Activated CD8-positive, alpha-beta memory T cell treated with anti-CD3 and anti-CD28 coated beads, Interleukin-2, amount 50 U/mL, for 4 hours (primary cell): ENCODE results near the gene ZNF469.

Experiments used
- DNase-seq: peaks from one replicate; pipeline ENCODE4 v3.0.0-alpha.2; 2020

Gene ZNF469, protein sequence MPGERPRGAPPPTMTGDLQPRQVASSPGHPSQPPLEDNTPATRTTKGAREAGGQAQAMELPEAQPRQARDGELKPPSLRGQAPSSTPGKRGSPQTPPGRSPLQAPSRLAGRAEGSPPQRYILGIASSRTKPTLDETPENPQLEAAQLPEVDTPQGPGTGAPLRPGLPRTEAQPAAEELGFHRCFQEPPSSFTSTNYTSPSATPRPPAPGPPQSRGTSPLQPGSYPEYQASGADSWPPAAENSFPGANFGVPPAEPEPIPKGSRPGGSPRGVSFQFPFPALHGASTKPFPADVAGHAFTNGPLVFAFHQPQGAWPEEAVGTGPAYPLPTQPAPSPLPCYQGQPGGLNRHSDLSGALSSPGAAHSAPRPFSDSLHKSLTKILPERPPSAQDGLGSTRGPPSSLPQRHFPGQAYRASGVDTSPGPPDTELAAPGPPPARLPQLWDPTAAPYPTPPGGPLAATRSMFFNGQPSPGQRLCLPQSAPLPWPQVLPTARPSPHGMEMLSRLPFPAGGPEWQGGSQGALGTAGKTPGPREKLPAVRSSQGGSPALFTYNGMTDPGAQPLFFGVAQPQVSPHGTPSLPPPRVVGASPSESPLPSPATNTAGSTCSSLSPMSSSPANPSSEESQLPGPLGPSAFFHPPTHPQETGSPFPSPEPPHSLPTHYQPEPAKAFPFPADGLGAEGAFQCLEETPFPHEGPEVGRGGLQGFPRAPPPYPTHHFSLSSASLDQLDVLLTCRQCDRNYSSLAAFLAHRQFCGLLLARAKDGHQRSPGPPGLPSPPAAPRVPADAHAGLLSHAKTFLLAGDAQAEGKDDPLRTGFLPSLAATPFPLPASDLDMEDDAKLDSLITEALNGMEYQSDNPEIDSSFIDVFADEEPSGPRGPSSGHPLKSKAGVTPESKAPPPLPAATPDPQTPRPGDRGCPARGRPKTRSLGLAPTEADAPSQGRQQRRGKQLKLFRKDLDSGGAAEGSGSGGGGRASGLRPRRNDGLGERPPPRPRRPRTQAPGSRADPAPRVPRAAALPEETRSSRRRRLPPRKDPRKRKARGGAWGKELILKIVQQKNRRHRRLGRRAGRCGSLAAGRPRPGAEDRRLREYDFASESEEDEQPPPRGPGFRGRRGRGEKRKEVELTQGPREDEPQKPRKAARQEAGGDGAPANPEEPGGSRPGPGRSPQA (N-terminal part only)

DNA sequence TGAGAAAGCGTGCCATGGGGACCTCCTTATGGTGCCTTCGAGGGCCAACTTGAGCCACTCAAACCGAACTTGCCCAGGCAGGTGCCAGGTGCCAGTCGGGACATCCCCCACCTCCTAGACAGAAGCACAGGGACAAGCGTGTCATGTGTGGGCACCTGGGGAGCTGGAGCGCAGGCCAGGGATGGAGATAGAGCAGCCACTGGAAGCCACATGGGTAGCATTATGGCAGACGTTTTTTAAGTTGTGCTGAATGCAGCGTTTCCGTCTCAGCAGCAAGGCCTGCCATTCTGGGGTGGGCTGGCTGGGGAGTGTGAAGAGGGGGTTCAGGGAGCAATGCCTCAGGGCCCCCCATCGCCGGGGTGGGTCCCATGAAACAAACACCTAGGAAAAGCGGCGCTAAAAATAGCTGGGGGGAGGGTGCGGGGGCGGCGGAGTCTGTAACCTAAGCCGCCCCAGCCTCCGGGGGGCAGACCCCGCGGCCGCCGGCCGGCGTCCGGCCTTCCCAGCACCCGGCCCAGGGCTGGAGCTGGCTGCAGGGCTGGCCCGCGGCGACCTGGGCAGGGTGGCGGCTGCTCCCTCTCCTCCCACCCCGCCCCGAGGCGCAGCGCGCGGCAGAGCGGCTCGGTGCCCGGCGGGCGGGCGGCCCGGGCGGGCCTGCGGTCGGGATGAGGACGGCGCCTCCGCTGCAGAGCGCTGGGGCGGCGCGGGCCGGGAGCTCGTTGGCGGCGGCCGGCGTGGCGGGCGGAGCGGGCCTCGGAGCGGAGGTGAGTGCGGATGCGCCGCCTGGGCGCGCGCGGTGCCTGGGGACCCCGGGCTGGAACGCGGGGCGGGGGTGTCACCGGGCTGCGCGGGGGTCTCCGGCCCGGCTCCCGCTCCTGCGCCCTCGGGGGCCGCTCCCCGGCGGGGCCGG lies at the start of gene ZNF469:
Gene ZNF469, plus strand, starts transcription at position 469 of the 910 bp plus-strand sequence. CDS start 44,512 bp downstream, outside the sequence.
- DNase-seq = no peak

DNA sequence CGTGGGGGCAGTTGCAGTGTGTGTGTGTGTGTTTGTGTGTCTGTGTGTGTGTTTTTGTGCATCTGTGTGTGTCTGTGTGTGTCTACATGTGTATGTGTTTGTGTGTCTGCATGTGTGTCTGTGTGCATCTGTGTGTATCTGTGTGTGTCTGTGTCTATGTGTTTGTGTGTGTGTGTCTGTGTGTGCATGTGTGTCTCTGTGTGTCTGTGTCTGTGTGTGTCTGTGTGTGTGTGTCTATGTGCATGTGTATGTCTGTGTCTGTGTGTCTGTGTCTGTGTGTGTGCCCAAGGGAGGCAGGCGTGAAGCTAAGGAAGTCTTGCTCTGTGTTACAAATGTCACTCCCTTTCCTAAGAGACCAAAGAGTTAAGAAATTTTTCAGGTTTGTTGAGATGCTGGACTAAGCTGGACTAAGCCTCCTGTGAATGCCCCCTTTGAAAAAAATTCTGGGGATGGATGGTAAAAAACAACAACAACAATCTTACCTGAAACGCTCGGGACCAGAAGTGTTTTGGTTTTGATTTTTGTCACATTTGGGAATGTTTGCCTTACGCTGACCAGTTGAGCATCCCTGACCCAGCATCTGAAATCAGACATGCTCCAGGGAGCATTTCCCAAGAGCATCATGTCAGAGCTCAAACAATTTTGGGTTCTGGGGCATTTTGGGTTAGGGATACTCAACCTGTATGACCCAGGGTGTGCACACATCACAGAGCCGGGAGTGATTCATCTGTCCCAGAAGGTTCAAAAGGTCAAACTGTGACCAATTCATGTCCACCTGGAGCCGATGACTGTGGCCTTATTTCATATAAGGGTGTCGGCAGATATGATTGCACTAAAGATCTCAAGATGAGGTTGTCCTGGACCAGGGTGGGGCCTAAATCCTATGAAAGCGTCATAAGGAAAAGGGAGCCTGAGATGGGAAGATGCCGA lies 48.6 kb upstream of the ZNF469 start:
- DNase-seq = no peak

DNA sequence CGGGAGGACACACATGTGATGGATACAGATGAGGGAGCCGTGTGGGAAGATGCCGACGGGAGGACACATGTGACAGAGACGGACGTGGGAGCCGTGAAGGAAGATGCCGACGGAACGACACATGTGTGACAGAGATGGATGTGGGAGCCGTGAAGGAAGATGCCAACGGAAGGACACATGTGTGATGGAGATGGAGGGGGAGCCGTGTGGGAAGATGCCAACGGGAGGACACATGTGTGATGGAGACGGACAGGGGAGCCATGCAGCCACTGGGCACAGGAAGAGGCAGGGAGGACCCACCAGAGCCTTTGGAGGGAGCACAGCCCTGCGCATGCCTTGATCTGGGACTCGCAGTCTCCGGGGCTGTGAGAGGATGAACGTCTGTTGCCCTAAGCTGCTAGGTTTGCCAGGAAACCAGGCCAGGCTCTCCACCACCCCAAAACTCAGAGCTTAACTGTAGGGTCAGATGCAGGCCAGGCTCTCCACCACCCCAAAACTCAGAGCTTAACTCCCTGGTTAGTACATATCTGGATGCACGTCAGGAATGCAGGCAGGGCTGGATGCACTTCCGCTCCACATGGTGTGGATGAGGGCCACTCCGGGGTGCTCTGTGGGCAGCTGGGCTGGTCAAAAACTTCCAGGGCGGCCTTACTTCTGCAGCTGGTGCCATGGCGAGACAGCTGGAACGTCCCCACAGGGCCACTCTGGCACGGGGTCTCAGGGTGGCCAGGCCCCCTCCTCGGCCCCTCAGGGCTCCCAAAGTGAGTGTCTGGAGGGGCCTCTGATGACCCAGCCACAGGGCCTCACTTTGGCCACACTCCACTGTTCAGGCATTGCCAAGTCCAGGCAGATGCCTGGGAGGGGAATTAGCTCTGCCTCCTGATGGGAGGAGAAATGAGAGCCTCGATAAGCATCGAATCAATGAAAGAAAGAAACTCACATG lies 47.7 kb upstream of the ZNF469 start:
- DNase-seq = no peak

DNA sequence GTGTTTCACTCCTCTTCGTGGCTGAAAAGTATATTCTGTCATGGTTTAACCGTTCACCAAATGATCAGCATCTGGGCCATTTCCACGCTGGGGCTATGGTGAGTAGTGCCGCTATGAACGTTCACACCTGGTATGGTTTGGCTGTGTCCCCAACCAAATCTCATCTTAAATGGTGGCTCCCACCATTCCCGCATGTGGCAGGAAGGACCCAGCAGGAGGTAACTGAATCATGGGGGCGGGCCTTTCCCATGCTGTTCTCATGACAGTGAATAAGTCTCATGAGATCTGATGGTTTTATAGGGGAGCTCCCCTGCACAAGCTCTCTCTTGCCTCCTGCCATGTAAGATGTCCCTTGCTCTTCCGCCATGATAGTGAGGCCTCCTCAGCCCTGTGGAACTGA lies 45.7 kb upstream of the ZNF469 start:
- DNase-seq = no peak

DNA sequence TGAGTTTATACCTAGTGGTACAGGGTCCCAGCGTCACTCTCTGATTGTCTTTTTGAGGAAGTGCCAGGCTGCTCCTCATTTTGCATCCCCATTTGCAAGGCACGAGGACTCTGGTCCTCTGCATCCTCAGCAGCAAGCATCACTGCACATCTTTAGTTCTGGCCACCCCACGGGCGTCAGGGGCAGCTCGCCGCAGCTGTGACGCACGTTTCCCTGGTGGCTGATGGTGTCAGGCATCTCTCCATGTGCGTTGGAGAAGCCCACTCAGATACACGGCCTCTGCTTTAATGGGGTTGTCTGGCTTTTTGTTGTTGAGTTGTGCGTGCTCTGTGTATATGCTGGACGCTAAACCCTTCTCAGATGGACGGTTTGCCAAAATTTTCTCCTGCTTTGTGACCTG lies 45.2 kb upstream of the ZNF469 start:
- no peak for DNase-seq

DNA sequence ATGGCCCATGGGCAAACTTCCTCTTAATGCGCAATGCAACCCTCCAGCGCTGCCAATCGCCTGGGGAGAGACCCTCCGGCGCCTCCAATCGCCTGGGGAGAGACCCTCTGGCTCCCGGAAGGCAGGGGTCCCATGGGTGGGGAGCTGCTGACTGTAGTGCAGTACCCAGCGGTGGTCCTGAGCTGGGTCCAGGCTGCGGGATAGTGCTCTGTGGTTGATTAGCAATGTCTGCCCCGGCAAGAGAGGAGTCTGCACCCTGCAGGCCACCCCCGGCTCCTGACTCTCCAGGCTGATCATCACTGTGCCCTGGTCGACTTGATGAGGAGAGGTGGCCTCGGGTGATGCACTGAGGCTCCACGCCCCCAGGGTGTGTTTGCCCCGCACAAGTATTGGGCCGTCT lies 44.6 kb upstream of the ZNF469 start:
- DNase-seq = no peak

DNA sequence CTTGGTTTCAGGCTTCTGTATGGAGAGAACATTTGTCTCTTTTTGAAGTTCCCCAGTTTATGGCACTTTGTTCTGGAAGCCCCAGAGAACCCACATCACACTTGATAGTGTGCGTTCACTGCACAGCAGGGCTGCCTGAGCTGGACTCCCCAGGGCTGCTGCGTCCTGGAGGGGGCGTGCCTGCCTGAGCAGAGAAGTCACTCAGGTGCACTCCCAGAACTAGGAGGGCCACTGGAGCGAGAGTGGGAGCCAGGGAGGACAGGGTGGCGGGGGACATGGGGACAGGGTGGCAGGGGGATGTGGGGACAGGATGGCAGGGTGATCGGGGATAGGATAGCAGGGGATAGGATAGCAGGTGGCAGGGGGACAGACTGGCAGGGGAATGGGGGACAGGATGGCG lies 43.9 kb upstream of the ZNF469 start:
- no peak for DNase-seq

DNA sequence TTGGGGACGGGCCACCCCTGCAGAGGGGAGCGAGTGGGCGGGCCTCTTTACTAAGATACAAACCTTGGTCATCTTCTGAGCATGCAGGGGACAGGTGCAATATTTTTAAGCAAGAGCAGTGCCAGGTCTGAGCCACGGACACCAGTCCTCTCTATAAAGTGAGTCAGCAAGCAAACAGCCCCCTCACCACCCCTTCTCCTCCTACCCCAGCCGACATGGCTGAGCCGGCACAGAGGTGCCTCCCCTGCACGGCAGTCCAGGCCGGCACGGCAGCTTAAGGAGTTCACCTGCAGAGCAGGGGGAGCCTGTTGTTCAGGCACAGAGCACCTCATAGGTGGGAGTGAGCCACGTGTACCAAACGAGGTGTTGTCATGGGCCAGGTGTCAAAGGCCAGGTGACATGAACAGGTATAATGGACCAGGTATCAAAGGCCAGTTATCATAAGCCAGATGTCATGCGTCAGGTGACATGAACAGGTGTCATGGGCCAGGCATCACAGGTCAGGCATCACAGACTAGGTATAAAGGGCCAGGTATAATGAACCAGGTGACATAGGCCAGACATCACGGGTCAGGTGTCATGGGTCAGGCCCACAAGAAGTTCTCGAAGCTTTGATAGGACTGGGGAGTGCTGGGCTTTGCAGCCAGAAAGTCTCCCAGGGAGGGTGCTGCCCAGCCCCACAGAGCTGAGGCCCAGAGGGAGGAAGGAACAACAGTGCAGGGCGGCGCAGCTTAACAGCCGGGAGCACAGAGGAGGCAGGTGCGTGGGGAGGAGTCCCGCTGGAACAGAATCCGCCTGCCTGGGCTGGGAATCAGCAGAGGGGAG lies 42.6 kb upstream of the ZNF469 start:
- no peak for DNase-seq

DNA sequence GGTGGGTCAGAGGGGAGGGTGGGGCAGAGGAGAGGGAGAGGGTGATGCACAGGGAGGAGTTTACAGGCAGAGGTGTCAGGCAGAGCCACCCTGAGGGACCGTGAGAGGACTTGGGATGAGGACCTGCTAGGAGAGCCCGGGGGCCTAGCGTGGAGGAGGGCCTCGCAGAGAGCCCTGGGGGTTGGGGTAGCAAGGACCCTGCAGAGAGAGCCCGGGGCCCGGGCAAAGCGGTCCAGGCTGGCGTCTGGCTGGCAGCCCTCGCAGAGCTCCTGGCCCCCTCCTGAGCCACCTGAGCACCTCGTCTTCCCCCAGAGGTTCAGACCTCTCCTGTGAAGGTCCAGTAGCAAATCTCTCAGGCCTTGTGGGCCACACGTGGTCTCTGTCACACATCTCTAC lies 42.0 kb upstream of the ZNF469 start:
- DNase-seq = no peak

DNA sequence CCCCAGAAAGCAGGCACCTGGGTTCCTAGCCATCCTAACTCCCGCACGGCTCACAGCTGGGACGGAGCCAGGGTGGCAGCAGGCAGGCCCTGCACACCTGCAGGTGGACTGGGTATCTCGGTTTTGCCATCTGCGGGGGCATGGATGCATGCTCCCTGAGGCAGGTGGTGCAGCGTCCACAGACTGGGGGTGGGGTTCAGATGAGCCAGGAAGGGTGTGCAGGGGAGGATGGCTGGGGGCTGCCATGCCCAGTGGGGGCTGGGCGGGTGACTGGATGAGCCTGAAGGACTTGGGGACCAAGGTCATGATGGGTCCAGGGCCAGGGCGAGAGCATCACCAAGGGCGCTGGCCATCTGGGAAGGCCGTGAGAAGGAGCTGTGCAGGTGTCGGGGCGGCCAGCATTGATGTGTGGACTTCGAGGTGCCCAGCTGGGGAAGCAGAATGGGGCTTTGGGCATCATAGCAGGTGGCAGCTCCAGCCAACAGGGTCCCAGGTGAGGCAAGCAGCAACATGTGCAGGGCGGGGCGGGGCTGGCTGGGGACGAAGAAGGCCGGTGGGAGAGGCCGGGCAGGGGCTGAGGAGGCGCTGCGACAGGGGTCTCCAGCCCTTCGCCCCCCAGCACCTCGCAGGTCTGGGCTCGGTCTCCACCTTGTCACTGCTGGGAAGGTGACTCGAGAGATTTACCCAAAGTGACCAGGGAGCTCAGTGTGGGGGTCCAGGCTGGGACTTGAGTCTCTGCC lies 41.0 kb upstream of the ZNF469 start:
- no peak for DNase-seq

DNA sequence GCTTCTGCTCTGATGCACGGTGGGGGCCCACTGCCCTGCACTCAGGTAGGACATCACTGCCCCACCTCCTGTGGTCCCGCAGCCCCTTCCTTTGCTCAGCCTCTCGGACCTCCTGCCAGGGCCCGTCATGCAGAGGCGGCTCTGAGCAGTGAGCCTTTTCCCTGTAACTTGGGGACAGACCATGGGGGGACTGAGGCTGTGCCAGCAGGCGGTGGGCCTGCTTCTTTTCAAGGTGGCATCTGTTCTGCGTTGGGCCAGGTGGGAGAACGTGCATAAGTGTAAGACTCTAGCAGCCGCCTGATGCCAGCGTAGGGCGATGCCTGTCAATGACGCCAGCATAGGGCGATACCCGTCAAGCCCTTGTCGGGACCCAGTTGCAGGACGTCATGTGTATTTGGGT lies 40.3 kb upstream of the ZNF469 start:
- DNase-seq = no peak

DNA sequence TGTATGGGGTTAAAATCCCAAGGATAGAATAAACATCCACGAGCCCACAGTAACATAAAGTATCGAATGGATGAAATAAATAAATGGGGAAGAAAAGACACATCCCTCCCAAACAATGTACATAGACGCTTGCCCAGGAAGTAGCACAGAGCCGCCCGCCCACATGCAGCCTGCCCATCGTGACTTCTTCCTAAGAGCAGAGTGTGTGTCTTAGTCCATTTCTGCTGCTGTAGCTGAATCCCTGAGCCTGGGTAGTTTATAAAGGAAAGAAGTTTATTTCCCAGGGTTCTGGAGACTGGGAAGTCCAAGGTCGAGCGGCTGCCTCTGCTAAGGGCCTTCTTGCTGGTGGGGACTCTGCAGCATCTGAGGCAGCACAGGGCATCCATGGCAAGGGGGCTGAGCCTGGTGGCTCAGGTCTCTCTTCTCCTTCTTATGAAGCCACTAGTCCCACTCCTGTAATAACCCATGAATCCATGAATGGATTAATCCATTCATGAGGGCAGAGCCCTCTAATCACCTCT lies 39.4 kb upstream of the ZNF469 start:
- no peak for DNase-seq

DNA sequence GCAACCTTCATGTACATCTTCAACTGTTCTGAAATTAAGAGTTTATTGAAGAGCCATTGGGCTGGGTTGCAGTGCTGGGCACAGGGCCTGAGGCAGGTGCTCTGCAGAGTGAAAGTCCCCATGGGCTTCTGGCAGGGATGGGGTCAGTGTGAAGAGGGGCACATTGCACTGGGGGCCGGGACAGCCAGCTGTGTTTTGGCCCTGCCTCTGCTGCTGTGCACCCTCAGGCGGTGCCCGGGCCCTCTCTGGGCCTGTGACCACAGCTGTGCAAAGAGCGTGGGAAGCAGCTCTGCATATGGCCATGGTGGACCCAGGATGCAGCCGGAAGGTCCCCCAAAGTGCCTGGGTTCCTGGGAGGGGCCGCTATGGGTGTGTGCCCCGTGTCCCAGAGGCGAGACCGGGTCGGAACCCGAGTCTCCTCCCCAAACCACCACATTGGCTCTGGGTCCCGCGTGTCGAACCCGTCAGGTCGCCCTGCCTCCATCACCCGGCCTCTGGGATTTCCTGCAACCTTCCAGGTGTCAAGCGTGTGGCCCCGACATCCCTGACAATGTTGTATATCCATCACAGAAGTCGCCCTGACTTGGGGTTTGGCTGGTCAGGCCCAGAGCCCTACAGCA lies 38.2 kb upstream of the ZNF469 start:
- DNase-seq = no peak

DNA sequence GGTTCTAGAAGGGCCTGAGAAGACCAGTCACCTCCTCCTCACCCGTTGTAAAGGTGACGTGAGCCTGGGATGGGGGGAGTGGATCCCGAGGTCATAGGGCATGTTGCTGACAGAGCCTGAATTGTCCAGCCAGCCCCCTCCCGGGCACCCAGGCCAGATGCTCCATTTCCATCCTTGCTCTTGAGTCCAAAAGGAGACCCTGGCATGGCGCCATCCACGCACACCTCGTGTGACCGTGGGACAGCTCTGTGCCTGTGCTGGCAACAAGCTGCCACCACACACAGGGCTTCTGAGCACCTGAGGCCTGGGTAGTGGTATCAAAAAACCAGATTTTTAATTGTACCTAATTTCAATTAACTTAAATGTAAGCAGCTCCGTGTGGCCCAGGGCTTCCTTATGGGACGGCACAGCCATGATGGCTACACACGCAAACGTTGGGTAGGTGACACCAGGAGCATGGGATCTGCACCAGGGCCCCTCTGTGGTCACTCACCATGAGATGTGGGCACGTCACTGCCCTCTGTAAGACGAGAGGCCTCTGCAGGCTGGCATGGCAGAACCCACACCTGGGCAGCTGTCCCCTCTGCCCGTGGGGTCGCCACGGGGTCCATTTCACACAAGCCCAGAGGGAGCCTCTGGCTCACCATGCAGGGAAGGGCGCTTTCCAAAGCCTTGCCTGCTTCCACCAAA lies 37.6 kb upstream of the ZNF469 start:
- no peak for DNase-seq

DNA sequence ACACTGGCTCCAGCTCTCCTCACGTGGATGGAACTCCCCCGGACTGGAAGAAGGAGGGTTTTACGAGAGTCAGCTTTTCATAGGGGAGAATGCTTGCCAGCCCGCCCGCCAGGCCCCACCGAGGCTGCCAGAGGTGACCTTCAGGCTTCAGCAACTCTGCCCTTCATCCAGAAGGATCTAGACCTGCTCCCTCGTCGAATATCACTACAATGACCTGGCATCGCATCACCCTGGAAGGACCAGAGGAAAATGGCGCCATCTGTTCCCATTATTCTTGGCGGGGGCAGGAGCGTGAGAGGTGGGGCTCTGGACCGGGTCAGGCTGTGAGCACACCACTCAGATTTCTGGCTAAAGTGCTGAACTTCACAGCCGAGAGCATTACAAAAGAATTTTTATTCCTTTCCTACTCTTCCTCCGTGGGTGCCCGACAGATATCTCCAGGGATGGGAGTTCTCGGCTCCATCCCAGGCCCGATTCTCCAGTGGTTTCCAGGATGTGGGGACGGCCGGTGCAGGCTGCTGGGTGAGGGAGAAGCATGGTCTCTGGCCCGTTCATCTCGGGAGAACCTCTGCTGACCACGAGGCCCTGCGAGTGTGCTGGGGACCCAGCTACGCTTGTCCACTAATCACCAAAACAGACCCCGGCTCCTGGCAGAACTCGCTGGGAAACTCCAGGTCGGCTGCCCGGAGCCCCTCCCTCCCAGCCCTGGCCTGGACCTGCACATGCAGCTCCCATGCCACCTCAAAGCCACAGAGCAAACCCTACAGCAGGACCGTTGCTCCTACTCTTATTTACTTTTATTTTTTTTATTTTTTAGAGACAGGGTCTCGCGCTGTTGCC lies 36.8 kb upstream of the ZNF469 start:
- DNase-seq = no peak
